Midbrain (tissue), 1 donor: ENCODE results near the gene HDAC10.

Experiments used
- DNase-seq: peaks from one replicate; lab custom pipeline; 2025; lab: John Stamatoyannopoulos, UW

Gene HDAC10

GRCh38 chr22:50255607-50256006 lies 4.5 kb upstream of the HDAC10 start:
- DNase-seq, result no peak

GRCh38 chr22:50255099-50255498 lies 4.0 kb upstream of the HDAC10 start:
- no peak for DNase-seq

- DNase-seq, result no peak
These were observed 2.9 kb upstream of the HDAC10 start for GRCh38 chr22:50253941-50254340.

- DNase-seq, result no peak
These were observed 2.2 kb upstream of the HDAC10 start for GRCh38 chr22:50253046-50253915.

- DNase-seq, result no peak
These were observed 1.3 kb upstream of the HDAC10 start for GRCh38 chr22:50252082-50253045.

- no peak for DNase-seq
These were observed 514 bp upstream of the HDAC10 start for GRCh38 chr22:50251477-50252081.

GRCh38 chr22:50250249-50250554 lies 863 bp downstream of the HDAC10 start:
- no peak for DNase-seq

GRCh38 chr22:50249341-50250248 lies 1.5 kb downstream of the HDAC10 start:
- no peak for DNase-seq

- DNase-seq, result no peak
These were observed 2.6 kb downstream of the HDAC10 start for GRCh38 chr22:50248196-50249081.

GRCh38 chr22:50247748-50248147 lies 3.3 kb downstream of the HDAC10 start:
- no peak for DNase-seq

- no peak for DNase-seq
These were observed 4.6 kb downstream of the HDAC10 start for GRCh38 chr22:50246242-50247175.

- DNase-seq, result no peak
These were observed 5.6 kb downstream of the HDAC10 start for GRCh38 chr22:50245214-50246072.

GRCh38 chr22:50244420-50245213 lies 6.4 kb downstream of the HDAC10 start, which contains the start of gene TUBGCP6:
TUBGCP6 (minus strand) TSS chr22:50245023; CDS start chr22:50244459, 564 bp downstream.
- peak; percentile 97 for DNase-seq

GRCh38 chr22:50243685-50244419 lies 7.2 kb downstream of the HDAC10 start:
- DNase-seq, result no peak

GRCh38 chr22:50242406-50242949 lies 8.6 kb downstream of the HDAC10 start:
- DNase-seq, result no peak

- DNase-seq, result no peak
These were observed 12.3 kb downstream of the HDAC10 start for GRCh38 chr22:50238755-50239154.
